Thyroid gland (tissue), 4 donors: Measurements from ENCODE around the gene PIGU.
A peak's percentile ranks its signal among the peaks of the same experiment; 100 is the strongest.

Source experiments
- CTCF ChIP-seq, 6 experiments: fragments of 200-600 bp in 3 of 6; fragments of 450-650 bp in 3 of 6; sonication (generic) in 3 of 6; IDR thresholded peaks; one replicate each; pipeline ENCODE4 v1.5.1; 2016 to 2019; ENCODE audit warnings: antibody characterized with exemption in 6 of 6, mild to moderate bottlenecking in 2 of 6, inconsistent platforms in 1 of 6, moderate library complexity in 1 of 6
- POLR2A ChIP-seq, 2 donors: fragments of 450-650 bp; IDR thresholded peaks; one replicate each; pipeline ENCODE4 v1.6.1; 2017; ENCODE audit warnings: antibody characterized with exemption in 2 of 2, mild to moderate bottlenecking in 2 of 2, moderate library complexity in 1 of 2

- TF ChIP-seq POLR2A (IDR thresholded peaks at IDR 0.05) (no peak), CTCF (IDR thresholded peaks at IDR 0.05) (peak in 3 of 6 experiments; percentile 19 to 48 (median 38))
Measured at GRCh38 chr20:34708621-34709043, 31.7 kb upstream of the PIGU start.
